Spinal cord (tissue), 10 donors: ENCODE results near the gene COL21A1. TPM values are rescaled to one million over a fixed set of nuclear protein-coding genes. Genes with fewer than 3 reads are reported as not detected.

Source experiments
- DNase-seq, 6 donors: peaks; one replicate each; pipeline versions ENCODE4 v3.0.0 to v3.0.0-alpha.2; 2013 to 2015; ENCODE audit warnings: low spot score in 6 of 6, low read depth in 4 of 6
- H3K27ac ChIP-seq: one replicate; pipeline ENCODE4 v1.5.1; 2013; ENCODE audit warnings: low read depth, low read length, control low read depth
- H3K27me3 ChIP-seq: one replicate; pipeline ENCODE4 v1.6.1; 2013; ENCODE audit warnings: low read length; ENCODE audit not compliant: control insufficient read depth, insufficient read depth
- H3K36me3 ChIP-seq: one replicate; pipeline ENCODE4 v1.6.1; 2013; ENCODE audit warnings: low read length; ENCODE audit not compliant: control insufficient read depth, insufficient read depth
- H3K4me1 ChIP-seq: one replicate; pipeline ENCODE4 v1.6.1; 2013; ENCODE audit warnings: low read length; ENCODE audit not compliant: control insufficient read depth, insufficient read depth
- H3K4me3 ChIP-seq: one replicate; pipeline ENCODE4 v1.5.1; 2013; ENCODE audit warnings: low read depth, low read length, control low read depth
- H3K9me3 ChIP-seq: one replicate; pipeline ENCODE4 v1.6.1; 2013; ENCODE audit warnings: low read length; ENCODE audit not compliant: control insufficient read depth, insufficient read depth
- WGBS: methylation state at CpG from one replicate; pipeline ENCODE4 v1.1.5; 2013; ENCODE audit warnings: missing lambda C conversion rate; ENCODE audit not compliant: insufficient coverage; 5-methylcytosine and 5-hydroxymethylcytosine counted together
- polyA plus RNA-seq, 2 donors: library from polyadenylated mRNA; unstranded; fragments of 120-200 nt; gene quantifications; one replicate each; pipeline ENCODE4 v1.2.1, GENCODE V29; 2013; ENCODE audit not compliant: insufficient read length in 2 of 2
- total RNA-seq, 2 donors: library from RNA; depleted of rRNA in 1 of 2; stranded (reverse); fragments of 120-200 nt in 1 of 2; fragments of >200 nt in 1 of 2; gene quantifications; one replicate each; pipeline versions ENCODE4 v1.2.3 to v1.2.4, GENCODE V29; 2013 to 2014
- donor health status: healthy.

The COL21A1 gene
- total and polyA plus RNA-seq, 4 donors, result 9.0 to 51.7 (median 26.2) TPM

GRCh38 chr6:56036916-56037600, 210.3 kb downstream of the COL21A1 start:
- no peak for DNase-seq
- Histone ChIP-seq H3K36me3 (no peaks in the 10 kb centered on the region), H3K4me3 (no peak overlapping the region), H3K27ac (no peak overlapping the region), H3K27me3 (no peaks in the 10 kb centered on the region), H3K9me3 (no peaks in the 10 kb centered on the region), H3K4me1 (no peaks in the 10 kb centered on the region)
- WGBS, result no CpG with 5 or more reads among the region's 1 CpG

- Histone ChIP-seq H3K4me3 (no peak overlapping the region), H3K27ac (no peak overlapping the region)
- DNase-seq, result no peak
Observed at GRCh38 chr6:56033401-56033800, 214.0 kb downstream of the COL21A1 start.

GRCh38 chr6:56032715-56033260, 214.6 kb downstream of the COL21A1 start:
- no peaks in the 10 kb centered on the region for H3K27me3 ChIP-seq
- H3K9me3 ChIP-seq, result no peaks in the 10 kb centered on the region
- no peak overlapping the region for H3K27ac ChIP-seq
- H3K36me3 ChIP-seq, result no peaks in the 10 kb centered on the region
- H3K4me1 ChIP-seq, result no peaks in the 10 kb centered on the region
- DNase-seq, result no peak
- H3K4me3 ChIP-seq, result no peak overlapping the region
- WGBS, result no CpG with 5 or more reads among the region's 2 CpGs

More at GRCh38 chr6:56033401-56033800, 214.0 kb downstream of the COL21A1 start:
- H3K36me3 ChIP-seq, result no peaks in the 10 kb centered on the region
- no peaks in the 10 kb centered on the region for H3K27me3 ChIP-seq
- no peaks in the 10 kb centered on the region for H3K4me1 ChIP-seq
- WGBS, result 100% methylated on average over 1 of the region's 2 CpGs
- no peaks in the 10 kb centered on the region for H3K9me3 ChIP-seq

GRCh38 chr6:56027865-56028264, 219.5 kb downstream of the COL21A1 start:
- Histone ChIP-seq H3K27ac (no peak overlapping the region), H3K36me3 (no peaks in the 10 kb centered on the region), H3K9me3 (no peaks in the 10 kb centered on the region), H3K4me1 (no peaks in the 10 kb centered on the region), H3K4me3 (no peak overlapping the region), H3K27me3 (no peaks in the 10 kb centered on the region)
- WGBS, result 100% methylated on average over 2 of the region's 2 CpGs
- no peak for DNase-seq

- H3K27me3 ChIP-seq, result no peaks in the 10 kb centered on the region
- no peak overlapping the region for H3K4me3 ChIP-seq
- H3K27ac ChIP-seq, result no peak overlapping the region
- H3K9me3 ChIP-seq, result no peaks in the 10 kb centered on the region
- no peak for DNase-seq
- H3K4me1 ChIP-seq, result no peaks in the 10 kb centered on the region
- 100% methylated on average over 1 of the region's 2 CpGs for WGBS
- no peaks in the 10 kb centered on the region for H3K36me3 ChIP-seq
Observed at GRCh38 chr6:56026455-56027180, 220.8 kb downstream of the COL21A1 start.

GRCh38 chr6:56025795-56026194, 221.6 kb downstream of the COL21A1 start:
- Histone ChIP-seq H3K36me3 (no peaks in the 10 kb centered on the region), H3K27me3 (no peaks in the 10 kb centered on the region), H3K4me1 (no peaks in the 10 kb centered on the region), H3K9me3 (no peaks in the 10 kb centered on the region), H3K27ac (no peak overlapping the region), H3K4me3 (no peak overlapping the region)
- no peak for DNase-seq

- no peaks in the 10 kb centered on the region for H3K36me3 ChIP-seq
- H3K27ac ChIP-seq, result no peak overlapping the region
- H3K27me3 ChIP-seq, result no peaks in the 10 kb centered on the region
- H3K9me3 ChIP-seq, result peaks cover 2% of the 10 kb centered on the region
- H3K4me3 ChIP-seq, result no peak overlapping the region
- H3K4me1 ChIP-seq, result no peaks in the 10 kb centered on the region
- no peak for DNase-seq
- 100% methylated on average over 2 of the region's 5 CpGs for WGBS
Observed at GRCh38 chr6:56024931-56025330, 222.4 kb downstream of the COL21A1 start.

GRCh38 chr6:56023829-56024228, 223.6 kb downstream of the COL21A1 start:
- 76% methylated on average over 3 of the region's 3 CpGs for WGBS
- H3K27ac ChIP-seq, result no peak overlapping the region
- H3K9me3 ChIP-seq, result peaks cover 2% of the 10 kb centered on the region

GRCh38 chr6:56022678-56023077, 224.7 kb downstream of the COL21A1 start:
- no peaks in the 10 kb centered on the region for H3K27me3 ChIP-seq
- peaks cover 2% of the 10 kb centered on the region for H3K9me3 ChIP-seq
- no peaks in the 10 kb centered on the region for H3K4me1 ChIP-seq
- no peak overlapping the region for H3K4me3 ChIP-seq
- no peaks in the 10 kb centered on the region for H3K36me3 ChIP-seq
- no CpG with 5 or more reads among the region's 1 CpG for WGBS
- no peak overlapping the region for H3K27ac ChIP-seq
- DNase-seq, result no peak

More at GRCh38 chr6:56023829-56024228, 223.6 kb downstream of the COL21A1 start:
- DNase-seq, result no peak
- Histone ChIP-seq H3K4me3 (no peak overlapping the region), H3K27me3 (no peaks in the 10 kb centered on the region), H3K36me3 (no peaks in the 10 kb centered on the region), H3K4me1 (no peaks in the 10 kb centered on the region)

- no peaks in the 10 kb centered on the region for H3K27me3 ChIP-seq
- H3K27ac ChIP-seq, result no peak overlapping the region
- peak in 1 of 6 donors; percentile 21 for DNase-seq
- no peaks in the 10 kb centered on the region for H3K4me1 ChIP-seq
- H3K36me3 ChIP-seq, result no peaks in the 10 kb centered on the region
- no CpG with 5 or more reads among the region's 2 CpGs for whole genome bisulfite sequencing
- peaks cover 2% of the 10 kb centered on the region for H3K9me3 ChIP-seq
- H3K4me3 ChIP-seq, result no peak overlapping the region
Observed at GRCh38 chr6:56021943-56022342, 225.4 kb downstream of the COL21A1 start.
